Astrocyte (in vitro differentiated cells and primary cell): Measurements from ENCODE around the gene PXK. TPM values are rescaled to one million over a fixed set of nuclear protein-coding genes. Genes with fewer than 3 reads are reported as not detected.

Experiments
- DNase-seq: peaks from one replicate; pipeline ENCODE4 v3.0.0-alpha.2; 2010; ENCODE audit warnings: low read depth
- FAIRE-seq: peaks from 2 replicates; lab custom pipeline; 2011; peaks lifted over from hg19 to GRCh38; lab: Jason Lieb, UNC
- H2AFZ ChIP-seq: 2 replicates; pipeline ENCODE4 v1.6.0; 2012; ENCODE audit warnings: low read depth, low read length, inconsistent platforms
- H3K27ac ChIP-seq: 2 replicates; pipeline ENCODE4 v1.5.1; 2011; ENCODE audit warnings: low read depth, low read length, inconsistent platforms
- H3K27me3 ChIP-seq: 2 replicates; pipeline ENCODE4 v1.6.0; 2011; ENCODE audit warnings: low read length, inconsistent platforms; ENCODE audit not compliant: insufficient read depth
- H3K36me3 ChIP-seq: 2 replicates; pipeline ENCODE4 v1.5.1; 2011; ENCODE audit warnings: low read length, inconsistent platforms; ENCODE audit not compliant: insufficient read depth
- H3K4me1 ChIP-seq: 2 replicates; pipeline ENCODE4 v1.5.1; 2011; ENCODE audit warnings: low read length, inconsistent platforms; ENCODE audit not compliant: insufficient read depth
- H3K4me2 ChIP-seq: 2 replicates; pipeline ENCODE4 v1.6.0; 2012; ENCODE audit warnings: low read length, inconsistent platforms
- H3K4me3 ChIP-seq: 2 replicates; pipeline ENCODE4 v1.5.1; 2011; ENCODE audit warnings: low read depth, mild to moderate bottlenecking, low read length, inconsistent platforms; ENCODE audit not compliant: insufficient read depth
- H3K79me2 ChIP-seq: 2 replicates; pipeline ENCODE4 v1.6.0; 2012; ENCODE audit warnings: mild to moderate bottlenecking, low read length, inconsistent platforms; ENCODE audit not compliant: insufficient read depth
- H3K9ac ChIP-seq: 2 replicates; pipeline ENCODE4 v1.6.0; 2012; ENCODE audit warnings: mild to moderate bottlenecking, low read length, inconsistent platforms
- H3K9me3 ChIP-seq: 2 replicates; pipeline ENCODE4 v1.5.1; 2012; ENCODE audit warnings: low read depth, mild to moderate bottlenecking, low read length, inconsistent platforms; ENCODE audit not compliant: insufficient read depth
- H4K20me1 ChIP-seq: 2 replicates; pipeline ENCODE4 v1.6.0; 2012; ENCODE audit warnings: low read length, inconsistent platforms; ENCODE audit not compliant: insufficient read depth
- H3K27ac Mint-ChIP-seq: one replicate; pipeline ENCODE4 v1.8.0; 2021; ENCODE audit warnings: mild to moderate bottlenecking, mixed read lengths; ENCODE audit not compliant: unreplicated experiment
- H3K27me3 Mint-ChIP-seq: one replicate; pipeline ENCODE4 v1.8.0; 2021; ENCODE audit warnings: low read depth, mixed read lengths; ENCODE audit not compliant: unreplicated experiment
- H3K36me3 Mint-ChIP-seq: one replicate; pipeline ENCODE4 v1.8.0; 2021; ENCODE audit warnings: low read depth, mixed read lengths; ENCODE audit not compliant: unreplicated experiment
- H3K4me1 Mint-ChIP-seq: one replicate; pipeline ENCODE4 v1.8.0; 2021; ENCODE audit warnings: low read depth, mixed read lengths; ENCODE audit not compliant: unreplicated experiment
- H3K4me3 Mint-ChIP-seq: one replicate; pipeline ENCODE4 v1.8.0; 2021; ENCODE audit warnings: mild to moderate bottlenecking, moderate library complexity, mixed read lengths; ENCODE audit not compliant: unreplicated experiment
- H3K9me3 Mint-ChIP-seq: one replicate; pipeline ENCODE4 v1.8.0; 2021; ENCODE audit warnings: mild to moderate bottlenecking, mixed read lengths; ENCODE audit not compliant: unreplicated experiment
- CTCF ChIP-seq: IDR thresholded peaks from 2 replicates; pipeline ENCODE4 v1.5.1; 2011; ENCODE audit warnings: low read depth, mild to moderate bottlenecking, inconsistent platforms, low read length, moderate library complexity; ENCODE audit not compliant: insufficient read depth
- EZH2 ChIP-seq: IDR thresholded peaks from 2 replicates; pipeline ENCODE4 v1.6.1; 2012; ENCODE audit warnings: mild to moderate bottlenecking, low read length, inconsistent platforms; ENCODE audit not compliant: insufficient read depth
- total RNA-seq: library from RNA; stranded (reverse); gene quantifications from 2 replicates; pipeline ENCODE4 v1.2.1, GENCODE V29; 2021

The PXK gene
- total RNA-seq, 1 donor from 2014 or later: 10.5 TPM

GRCh38 chr3:58422756-58423325 lies 90.1 kb downstream of the PXK start:
- Mint-ChIP-seq H3K27me3 (no peaks in the 10 kb centered on the region), H3K27ac (no peak overlapping the region)
- no peaks in the 10 kb centered on the region for H3K79me2 ChIP-seq

GRCh38 chr3:58424613-58425012 lies 91.9 kb downstream of the PXK start:
- TF ChIP-seq CTCF: no peak
- no peak for TF ChIP-seq EZH2
- Mint-ChIP-seq H3K36me3 (peaks cover 13% of the 10 kb centered on the region), H3K27me3 (no peaks in the 10 kb centered on the region), H3K4me1 (peaks cover 3% of the 10 kb centered on the region), H3K9me3 (no peaks in the 10 kb centered on the region), H3K4me3 (no peak overlapping the region), H3K27ac (no peak overlapping the region)
- no peaks in the 10 kb centered on the region for H3K79me2 ChIP-seq
- no peak for DNase-seq
- H3K27me3 ChIP-seq: no peaks in the 10 kb centered on the region
- H3K36me3 ChIP-seq: peaks cover 42% of the 10 kb centered on the region
- FAIRE-seq: no peak
- peaks cover 5% of the 10 kb centered on the region for H4K20me1 ChIP-seq
- no peak overlapping the region for H3K4me2 ChIP-seq
- H2AFZ ChIP-seq: no peak overlapping the region
- H3K9me3 ChIP-seq: no peaks in the 10 kb centered on the region
- no peak overlapping the region for H3K9ac ChIP-seq
- no peak overlapping the region for H3K27ac ChIP-seq
- H3K4me3 ChIP-seq: no peak overlapping the region
- H3K4me1 ChIP-seq: no peaks in the 10 kb centered on the region

More at GRCh38 chr3:58422756-58423325, 90.1 kb downstream of the PXK start:
- H3K4me1 ChIP-seq: no peaks in the 10 kb centered on the region
- FAIRE-seq (no peak), DNase-seq (no peak)
- no peak overlapping the region for H3K4me2 ChIP-seq
- peaks cover 2% of the 10 kb centered on the region for H3K4me1 Mint-ChIP-seq
- no peak overlapping the region for H3K9ac ChIP-seq
- TF ChIP-seq CTCF (peak; percentile 17), EZH2 (no peak)
- H4K20me1 ChIP-seq: no peaks in the 10 kb centered on the region
- no peak overlapping the region for H3K4me3 Mint-ChIP-seq
- peaks cover 24% of the 10 kb centered on the region for H3K36me3 ChIP-seq
- no peak overlapping the region for H2AFZ ChIP-seq
- no peak overlapping the region for H3K27ac ChIP-seq
- H3K9me3 ChIP-seq: no peaks in the 10 kb centered on the region
- no peaks in the 10 kb centered on the region for H3K9me3 Mint-ChIP-seq
- peaks cover 3% of the 10 kb centered on the region for H3K36me3 Mint-ChIP-seq
- no peak overlapping the region for H3K4me3 ChIP-seq
- no peaks in the 10 kb centered on the region for H3K27me3 ChIP-seq

GRCh38 chr3:58425782-58426181 lies 93.1 kb downstream of the PXK start:
- no peak for DNase-seq
- Histone ChIP-seq H3K9me3 (no peaks in the 10 kb centered on the region), H3K36me3 (peaks cover 53% of the 10 kb centered on the region), H3K4me2 (no peak overlapping the region), H3K9ac (no peak overlapping the region), H3K27me3 (no peaks in the 10 kb centered on the region), H4K20me1 (peaks cover 8% of the 10 kb centered on the region), H2AFZ (no peak overlapping the region), H3K27ac (no peak overlapping the region), H3K79me2 (peaks cover 3% of the 10 kb centered on the region), H3K4me3 (no peak overlapping the region), H3K4me1 (no peaks in the 10 kb centered on the region)
- TF ChIP-seq CTCF (no peak), EZH2 (no peak)
- no peaks in the 10 kb centered on the region for H3K9me3 Mint-ChIP-seq
- H3K27ac Mint-ChIP-seq: no peak overlapping the region
- no peak for FAIRE-seq
- no peaks in the 10 kb centered on the region for H3K27me3 Mint-ChIP-seq
- no peak overlapping the region for H3K4me3 Mint-ChIP-seq
- H3K36me3 Mint-ChIP-seq: peaks cover 10% of the 10 kb centered on the region
- H3K4me1 Mint-ChIP-seq: peaks cover 4% of the 10 kb centered on the region
